Left ventricle myocardium inferior (tissue), 1 donor: ENCODE data around the gene GJD2. TPM values are rescaled to one million over a fixed set of nuclear protein-coding genes. Genes with fewer than 3 reads are reported as not detected.

Experiments
- DNase-seq: peaks from one replicate; pipeline ENCODE4 v3.0.0-alpha.2; 2020
- H3K27ac ChIP-seq: fragments of 200-600 bp; replicated peaks from 2 replicates; pipeline ENCODE4 v1.8.0; 2021
- H3K27me3 ChIP-seq: fragments of 200-600 bp; 2 replicates; pipeline ENCODE4 v1.8.0; 2021; ENCODE audit warnings: low read depth
- H3K36me3 ChIP-seq: fragments of 200-600 bp; 2 replicates; pipeline ENCODE4 v1.8.0; 2021
- H3K4me1 ChIP-seq: fragments of 200-600 bp; 2 replicates; pipeline ENCODE4 v1.8.0; 2021
- H3K4me3 ChIP-seq: fragments of 200-600 bp; 2 replicates; pipeline ENCODE4 v1.8.0; 2021; ENCODE audit warnings: mild to moderate bottlenecking, moderate library complexity
- H3K9me3 ChIP-seq: fragments of 200-600 bp; replicated peaks from 2 replicates; pipeline ENCODE4 v1.8.0; 2021
- CTCF ChIP-seq: fragments of 200-600 bp; IDR thresholded peaks from 2 replicates; pipeline ENCODE4 v1.8.0; 2021; ENCODE audit warnings: antibody characterized with exemption, mild to moderate bottlenecking, borderline replicate concordance
- intact Hi-C: fragments of 100-400 bp; cut with micrococcal nuclease; formaldehyde crosslinking; loops from one replicate; pipeline ENCODE4 v1.11.0; 2022
- long read RNA-seq: library from polyadenylated mRNA; unstranded; transcript quantifications from one replicate; pipeline ENCODE4 v2.0.0, GENCODE V29; 2021
- total RNA-seq: library from RNA; stranded (reverse); fragmentation: NEBNext Ultra II Directional; extraction: Animal tissue kit (Norgen Biotek cat#: 25700); gene quantifications from one replicate; pipeline ENCODE4 v1.2.1, GENCODE V29; 2021
- donor health status: DM: no; HTN: yes; CAD: no; lungs with severe emphysema.

Gene GJD2
- total RNA-seq: not detected
- long read RNA-seq: 0 reads

GRCh38 chr15:34754674-34755418 lies at the start of gene GJD2:
Gene GJD2 (minus strand): TSS chr15:34754998. CDS start chr15:34754488, 510 bp downstream.
- DNase-seq: no peak
- Histone ChIP-seq H3K27ac (no peak within 1 kb of the TSS), H3K27me3 (peaks cover 77% of the 10 kb centered on the region), H3K9me3 (no peaks in the 10 kb centered on the region), H3K36me3 (no peaks in the 10 kb centered on the region), H3K4me1 (peaks cover 13% of the 10 kb centered on the region), H3K4me3 (peak within 1 kb of the TSS; percentile 62)
- intact Hi-C loops: no loop called here
- TF ChIP-seq CTCF: no peak

- Histone ChIP-seq H3K27ac (no peak overlapping the region), H3K4me1 (peaks cover 20% of the 10 kb centered on the region), H3K9me3 (peaks cover 6% of the 10 kb centered on the region), H3K4me3 (no peak overlapping the region), H3K36me3 (no peaks in the 10 kb centered on the region), H3K27me3 (peaks cover 26% of the 10 kb centered on the region)
- DNase-seq: no peak
- intact Hi-C loops: loop anchor here (10.0 kb wide), 1 partner anchor 51 kb away; no protein-coding TSS in a partner anchor
- TF ChIP-seq CTCF: no peak
These were observed 49.3 kb upstream of the GJD2 start for GRCh38 chr15:34804113-34804512.

GRCh38 chr15:34802803-34803750 lies 48.3 kb upstream of the GJD2 start:
- Histone ChIP-seq H3K27ac (no peak overlapping the region), H3K9me3 (peaks cover 6% of the 10 kb centered on the region), H3K4me3 (no peak overlapping the region), H3K27me3 (peaks cover 30% of the 10 kb centered on the region), H3K4me1 (peaks cover 30% of the 10 kb centered on the region), H3K36me3 (no peaks in the 10 kb centered on the region)
- intact Hi-C loops: loop anchor here (10.0 kb wide), 1 partner anchor 52 kb away; no protein-coding TSS in a partner anchor
- no peak for DNase-seq
- TF ChIP-seq CTCF: no peak

- DNase-seq: no peak
- Histone ChIP-seq H3K36me3 (no peaks in the 10 kb centered on the region), H3K27me3 (peaks cover 36% of the 10 kb centered on the region), H3K27ac (no peak overlapping the region), H3K4me3 (no peak overlapping the region), H3K9me3 (peaks cover 4% of the 10 kb centered on the region), H3K4me1 (peaks cover 37% of the 10 kb centered on the region)
- no peak for TF ChIP-seq CTCF
- intact Hi-C loops: loop anchor here (10.0 kb wide), 1 partner anchor 52 kb away; no protein-coding TSS in a partner anchor
These were observed 47.6 kb upstream of the GJD2 start for GRCh38 chr15:34802371-34802770.

- intact Hi-C loops: loop anchor here (10.0 kb wide), 1 partner anchor 55 kb away; no protein-coding TSS in a partner anchor
- TF ChIP-seq CTCF: no peak
- H3K4me3 ChIP-seq: peak overlapping the region; percentile 45
- peak overlapping the region; percentile 93 for H3K27ac ChIP-seq
- peaks cover 59% of the 10 kb centered on the region for H3K27me3 ChIP-seq
- peaks cover 6% of the 10 kb centered on the region for H3K36me3 ChIP-seq
- DNase-seq: peak; percentile 85
- no peaks in the 10 kb centered on the region for H3K9me3 ChIP-seq
- peaks cover 53% of the 10 kb centered on the region for H3K4me1 ChIP-seq
These were observed 44.6 kb upstream of the GJD2 start for GRCh38 chr15:34799149-34800101.
